ENCODE results near the gene ARHGEF39. TPM values are rescaled to one million over a fixed set of nuclear protein-coding genes. Genes with fewer than 3 reads are reported as not detected.
A peak's percentile ranks its signal among the peaks of the same experiment; 100 is the strongest.

Gene ARHGEF39
- total and polyA plus RNA-seq, 8 donors: 0.20 to 2.0 (median 1.0) TPM

GRCh38 chr9:35695943-35696401 lies 31.0 kb upstream of the ARHGEF39 start:
- peak in 4 of 6 donors; percentile 48 to 87 (median 64) for DNase-seq
- Histone ChIP-seq H3K9me3 (no peaks in the 10 kb centered on the region), H3K36me3 (peaks cover 2 to 36% (median 25%) of the 10 kb centered on the region in 3 donors), H3K27ac (peak overlapping the region; percentile 38 to 67 (median 44)), H3K4me3 (no peak overlapping the region), H3K4me1 (peaks cover 0 to 18% (median 12%) of the 10 kb centered on the region in 3 donors), H3K27me3 (no peaks in the 10 kb centered on the region)
- TF ChIP-seq CTCF (IDR thresholded peaks at IDR 0.05): no peak
- peak; percentile 67 to 87 (median 79) for ATAC-seq
- 33 to 38% methylated on average over 3 of the region's 3 CpGs for WGBS, 2 donors
- intact Hi-C loops (cut with DNase I): no loop called here
- FAIRE-seq: no peak

GRCh38 chr9:35691757-35692301 lies 26.8 kb upstream of the ARHGEF39 start:
- DNase-seq: no peak
- H3K27ac ChIP-seq: no peak overlapping the region
- peaks cover 0 to 15% (median 12%) of the 10 kb centered on the region in 3 donors for H3K4me1 ChIP-seq
- no peak for ATAC-seq
- H3K9me3 ChIP-seq: no peaks in the 10 kb centered on the region
- 85 to 87% methylated on average over 13 of the region's 13 CpGs for WGBS, 2 donors
- no peaks in the 10 kb centered on the region for H3K27me3 ChIP-seq
- no peak for FAIRE-seq
- intact Hi-C loops (cut with DNase I): no loop called here
- no peaks in the 10 kb centered on the region for H3K36me3 ChIP-seq
- TF ChIP-seq CTCF (IDR thresholded peaks at IDR 0.05): no peak
- no peak overlapping the region for H3K4me3 ChIP-seq

GRCh38 chr9:35691334-35691650 lies 26.3 kb upstream of the ARHGEF39 start:
- intact Hi-C loops (cut with DNase I): no loop called here
- Histone ChIP-seq H3K36me3 (no peaks in the 10 kb centered on the region), H3K27me3 (no peaks in the 10 kb centered on the region), H3K27ac (peak overlapping the region; percentile 51 to 73 (median 60)), H3K9me3 (no peaks in the 10 kb centered on the region), H3K4me1 (peaks cover 0 to 13% (median 7%) of the 10 kb centered on the region in 3 donors), H3K4me3 (peak overlapping the region; percentile 30 to 66 (median 58))
- ATAC-seq (peak in 1 of 4 donors; percentile 44), DNase-seq (no peak), FAIRE-seq (no peak)
- 30 to 31% methylated on average over 10 of the region's 10 CpGs for WGBS, 2 donors
- no peak for TF ChIP-seq CTCF (IDR thresholded peaks at IDR 0.05)

- Histone ChIP-seq H3K9me3 (no peaks in the 10 kb centered on the region), H3K27me3 (no peaks in the 10 kb centered on the region), H3K27ac (peak overlapping the region; percentile 51 to 73 (median 60)), H3K36me3 (no peaks in the 10 kb centered on the region), H3K4me3 (peak overlapping the region; percentile 30 to 66 (median 58)), H3K4me1 (peaks cover 0 to 8% (median 4%) of the 10 kb centered on the region in 3 donors)
- DNase-seq: peak; percentile 56 to 79 (median 72)
- 0 to 1% methylated on average over 48 to 61 of the region's 61 CpGs for WGBS, 2 donors
- no peak for TF ChIP-seq CTCF (IDR thresholded peaks at IDR 0.05)
- intact Hi-C loops (cut with DNase I): no loop called here
- FAIRE-seq: no peak
- ATAC-seq: peak; percentile 52 to 79 (median 76)
These were observed 25.8 kb upstream of the ARHGEF39 start for GRCh38 chr9:35690614-35691333.

- no peaks in the 10 kb centered on the region for H3K27me3 ChIP-seq
- peak overlapping the region; percentile 30 to 66 (median 58) for H3K4me3 ChIP-seq
- ATAC-seq: no peak
- H3K27ac ChIP-seq: peak overlapping the region; percentile 51 to 73 (median 60)
- intact Hi-C loops (cut with DNase I): no loop called here
- FAIRE-seq: no peak
- H3K9me3 ChIP-seq: no peaks in the 10 kb centered on the region
- H3K36me3 ChIP-seq: no peaks in the 10 kb centered on the region
- H3K4me1 ChIP-seq: peaks cover 0 to 4% (median 4%) of the 10 kb centered on the region in 3 donors
- DNase-seq: no peak
- no peak for TF ChIP-seq CTCF (IDR thresholded peaks at IDR 0.05)
- WGBS, 2 donors: 5 to 9% methylated on average over 21 of the region's 21 CpGs
These were observed 25.3 kb upstream of the ARHGEF39 start for GRCh38 chr9:35690294-35690613.

Measured in pancreas (tissue), 10 donors.